Neural progenitor cell (in vitro differentiated cells): Measurements from ENCODE around the gene TEX2.

Experiments used
- CTCF ChIP-seq: fragments of 200-600 bp; sonication (generic); IDR thresholded peaks from 2 replicates; pipeline ENCODE4 v1.5.1; 2017; ENCODE audit warnings: antibody characterized with exemption, mild to moderate bottlenecking
- EZH2 ChIP-seq: fragments of 200-600 bp; sonication (generic); IDR thresholded peaks from 2 replicates; pipeline ENCODE4 v1.6.1; 2017; ENCODE audit warnings: antibody characterized with exemption, mild to moderate bottlenecking, moderate library complexity
- EZH2phosphoT487 ChIP-seq: fragments of 200-600 bp; sonication (generic); IDR thresholded peaks from 2 replicates; pipeline ENCODE4 v1.6.1; 2017; ENCODE audit warnings: antibody characterized with exemption

- TF ChIP-seq EZH2, result no peak
- TF ChIP-seq CTCF, result no peak
- TF ChIP-seq EZH2phosphoT487, result no peak
Observed at GRCh38 chr17:64148699-64149098, 114.4 kb downstream of the TEX2 start.
